Measurements from ENCODE around the gene FAM43A.

GRCh38 chr3:194673761-194674160, 11.9 kb upstream of the FAM43A start:
- no peak for TF ChIP-seq SUZ12 (IDR thresholded peaks at IDR 0.05; ENCODE audit: extremely low read depth, insufficient read depth, insufficient read length)
- TF ChIP-seq YY1 (IDR thresholded peaks at IDR 0.05; ENCODE audit: insufficient read depth, insufficient read length), result no peak
- TF ChIP-seq ZNF274 (IDR thresholded peaks at IDR 0.05; ENCODE audit: low read depth, low read length), result no peak
